ENCODE data around the gene FMNL2. TPM values are rescaled to one million over a fixed set of nuclear protein-coding genes. Genes with fewer than 3 reads are reported as not detected.

FMNL2 gene
- total RNA-seq, 1 donor from 2014 or later: 34.3 TPM

- Histone ChIP-seq H2AFZ (ENCODE audit: low read depth, low read length) (no peak overlapping the region), H3K27me3 (ENCODE audit: insufficient read depth, low read length) (no peaks in the 10 kb centered on the region), H3K9ac (ENCODE audit: low read length) (no peak overlapping the region), H3K4me1 (ENCODE audit: insufficient read depth, low read length) (peaks cover 6% of the 10 kb centered on the region), H3K27ac (ENCODE audit: low read depth, low read length) (no peak overlapping the region), H3K79me2 (ENCODE audit: insufficient read depth, low read length) (no peaks in the 10 kb centered on the region), H3K4me3 (ENCODE audit: insufficient read depth, low read depth, low read length) (no peak overlapping the region), H3K4me2 (ENCODE audit: low read length) (no peak overlapping the region), H3K36me3 (ENCODE audit: insufficient read depth, low read length) (no peaks in the 10 kb centered on the region), H4K20me1 (ENCODE audit: insufficient read depth, low read length) (no peaks in the 10 kb centered on the region), H3K9me3 (ENCODE audit: insufficient read depth, low read depth, low read length) (no peaks in the 10 kb centered on the region)
- DNase-seq (ENCODE audit: low read depth) (no peak), FAIRE-seq (no peak)
- H3K27ac Mint-ChIP-seq (ENCODE audit: unreplicated experiment): no peak overlapping the region
- peaks cover 20% of the 10 kb centered on the region for H3K4me1 Mint-ChIP-seq (ENCODE audit: low read depth, unreplicated experiment)
- H3K27me3 Mint-ChIP-seq (ENCODE audit: low read depth, unreplicated experiment): no peaks in the 10 kb centered on the region
- TF ChIP-seq CTCF (IDR thresholded peaks at IDR 0.05; ENCODE audit: insufficient read depth, low read depth, low read length) (no peak), EZH2 (IDR thresholded peaks at IDR 0.05; ENCODE audit: insufficient read depth, low read length) (no peak)
- H3K9me3 Mint-ChIP-seq (ENCODE audit: unreplicated experiment): no peaks in the 10 kb centered on the region
- no peaks in the 10 kb centered on the region for H3K36me3 Mint-ChIP-seq (ENCODE audit: low read depth, unreplicated experiment)
- no peak overlapping the region for H3K4me3 Mint-ChIP-seq (ENCODE audit: unreplicated experiment)
Observed at GRCh38 chr2:152606941-152607340, 272.0 kb downstream of the FMNL2 start.

- H3K4me2 ChIP-seq (ENCODE audit: low read length): no peak overlapping the region
- no peak overlapping the region for H3K27ac Mint-ChIP-seq (ENCODE audit: unreplicated experiment)
- no peaks in the 10 kb centered on the region for H3K9me3 ChIP-seq (ENCODE audit: insufficient read depth, low read depth, low read length)
- H3K4me3 Mint-ChIP-seq (ENCODE audit: unreplicated experiment): no peak overlapping the region
- no peaks in the 10 kb centered on the region for H3K27me3 ChIP-seq (ENCODE audit: insufficient read depth, low read length)
- H3K9ac ChIP-seq (ENCODE audit: low read length): no peak overlapping the region
- H3K27me3 Mint-ChIP-seq (ENCODE audit: low read depth, unreplicated experiment): no peaks in the 10 kb centered on the region
- no peaks in the 10 kb centered on the region for H3K79me2 ChIP-seq (ENCODE audit: insufficient read depth, low read length)
- DNase-seq (ENCODE audit: low read depth) (no peak), FAIRE-seq (no peak)
- H3K4me3 ChIP-seq (ENCODE audit: insufficient read depth, low read depth, low read length): no peak overlapping the region
- H3K9me3 Mint-ChIP-seq (ENCODE audit: unreplicated experiment): no peaks in the 10 kb centered on the region
- H4K20me1 ChIP-seq (ENCODE audit: insufficient read depth, low read length): no peaks in the 10 kb centered on the region
- no peak for TF ChIP-seq EZH2 (IDR thresholded peaks at IDR 0.05; ENCODE audit: insufficient read depth, low read length)
- TF ChIP-seq CTCF (IDR thresholded peaks at IDR 0.05; ENCODE audit: insufficient read depth, low read depth, low read length): no peak
- H3K27ac ChIP-seq (ENCODE audit: low read depth, low read length): no peak overlapping the region
- H3K4me1 ChIP-seq (ENCODE audit: insufficient read depth, low read length): peaks cover 9% of the 10 kb centered on the region
- H2AFZ ChIP-seq (ENCODE audit: low read depth, low read length): no peak overlapping the region
- peaks cover 21% of the 10 kb centered on the region for H3K4me1 Mint-ChIP-seq (ENCODE audit: low read depth, unreplicated experiment)
- no peaks in the 10 kb centered on the region for H3K36me3 Mint-ChIP-seq (ENCODE audit: low read depth, unreplicated experiment)
- H3K36me3 ChIP-seq (ENCODE audit: insufficient read depth, low read length): no peaks in the 10 kb centered on the region
Observed at GRCh38 chr2:152607793-152608300, 272.9 kb downstream of the FMNL2 start.

- no peaks in the 10 kb centered on the region for H3K9me3 ChIP-seq (ENCODE audit: insufficient read depth, low read depth, low read length)
- peaks cover 17% of the 10 kb centered on the region for H3K4me1 ChIP-seq (ENCODE audit: insufficient read depth, low read length)
- no peak overlapping the region for H3K27ac ChIP-seq (ENCODE audit: low read depth, low read length)
- H3K36me3 Mint-ChIP-seq (ENCODE audit: low read depth, unreplicated experiment): peaks cover 2% of the 10 kb centered on the region
- peaks cover 30% of the 10 kb centered on the region for H3K4me1 Mint-ChIP-seq (ENCODE audit: low read depth, unreplicated experiment)
- H3K9ac ChIP-seq (ENCODE audit: low read length): no peak overlapping the region
- no peak overlapping the region for H3K4me2 ChIP-seq (ENCODE audit: low read length)
- DNase-seq (ENCODE audit: low read depth): no peak
- no peak for FAIRE-seq
- no peak overlapping the region for H3K4me3 ChIP-seq (ENCODE audit: insufficient read depth, low read depth, low read length)
- H3K79me2 ChIP-seq (ENCODE audit: insufficient read depth, low read length): no peaks in the 10 kb centered on the region
- H3K27ac Mint-ChIP-seq (ENCODE audit: unreplicated experiment): no peak overlapping the region
- H4K20me1 ChIP-seq (ENCODE audit: insufficient read depth, low read length): no peaks in the 10 kb centered on the region
- H3K36me3 ChIP-seq (ENCODE audit: insufficient read depth, low read length): no peaks in the 10 kb centered on the region
- H3K4me3 Mint-ChIP-seq (ENCODE audit: unreplicated experiment): no peak overlapping the region
- no peaks in the 10 kb centered on the region for H3K27me3 ChIP-seq (ENCODE audit: insufficient read depth, low read length)
- TF ChIP-seq CTCF (IDR thresholded peaks at IDR 0.05; ENCODE audit: insufficient read depth, low read depth, low read length) (no peak), EZH2 (IDR thresholded peaks at IDR 0.05; ENCODE audit: insufficient read depth, low read length) (no peak)
- H3K27me3 Mint-ChIP-seq (ENCODE audit: low read depth, unreplicated experiment): no peaks in the 10 kb centered on the region
- H3K9me3 Mint-ChIP-seq (ENCODE audit: unreplicated experiment): no peaks in the 10 kb centered on the region
- H2AFZ ChIP-seq (ENCODE audit: low read depth, low read length): no peak overlapping the region
Observed at GRCh38 chr2:152609154-152609553, 274.2 kb downstream of the FMNL2 start.

All from astrocyte (in vitro differentiated cells and primary cell).